ENCODE results near the gene SLC5A10.

GRCh38 chr17:18997650-18998196, 45.8 kb downstream of the SLC5A10 start:
- TF ChIP-seq CTCF (IDR thresholded peaks at IDR 0.05) (no peak), POLR2A (IDR thresholded peaks at IDR 0.05) (no peak)

All from Peyer's patch (tissue), 4 donors.